ENCODE measurements around the gene SGK2.
"Not testable (repeated sequence)": the region's sequence is repeated elsewhere in the genome, so short reads cannot be mapped to it uniquely, and the experiment has no call there.

The SGK2 gene

DNA sequence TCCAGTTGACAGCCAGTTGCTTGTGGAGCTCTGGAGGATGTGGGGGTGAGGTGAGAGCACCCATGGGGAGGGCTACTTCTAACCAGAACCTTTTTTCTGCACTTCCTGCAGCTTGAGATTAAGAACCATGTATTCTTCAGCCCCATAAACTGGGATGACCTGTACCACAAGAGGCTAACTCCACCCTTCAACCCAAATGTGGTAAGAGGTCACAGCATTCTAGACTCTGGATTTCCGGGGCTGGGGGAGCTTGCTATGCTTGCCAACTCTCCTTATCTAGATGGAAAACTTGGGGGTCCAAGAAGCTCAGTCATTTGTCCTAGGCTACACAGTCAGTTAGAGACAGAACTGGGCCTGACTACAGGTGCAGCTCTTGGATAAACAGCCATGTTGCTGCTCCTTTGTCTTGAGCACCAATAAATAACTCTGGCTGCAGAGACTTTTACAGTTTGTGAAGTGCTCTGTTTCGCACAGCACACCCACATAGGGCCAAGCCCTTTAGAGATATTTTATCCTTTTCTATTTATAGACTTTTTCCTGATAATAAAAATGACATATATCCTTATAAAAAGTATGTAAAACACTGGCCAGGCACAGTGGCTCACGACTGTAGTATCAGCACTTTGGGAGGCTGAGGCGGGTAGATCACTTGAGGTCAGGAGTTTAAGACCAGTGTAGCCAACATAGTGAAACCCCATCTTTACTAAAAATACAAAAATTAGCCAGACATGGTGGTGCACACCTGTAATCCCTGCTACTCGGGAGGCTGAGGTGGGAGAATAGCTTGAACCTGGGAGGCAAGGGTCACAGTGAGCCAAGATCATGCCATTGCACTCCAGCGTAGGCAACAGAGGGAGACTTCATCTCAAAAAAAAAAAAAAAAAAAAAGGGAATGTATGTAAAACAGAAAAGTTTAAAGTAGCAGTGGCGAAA, 21.3 kb downstream of the SGK2 start:
- TF ChIP-seq, protein P1, sequence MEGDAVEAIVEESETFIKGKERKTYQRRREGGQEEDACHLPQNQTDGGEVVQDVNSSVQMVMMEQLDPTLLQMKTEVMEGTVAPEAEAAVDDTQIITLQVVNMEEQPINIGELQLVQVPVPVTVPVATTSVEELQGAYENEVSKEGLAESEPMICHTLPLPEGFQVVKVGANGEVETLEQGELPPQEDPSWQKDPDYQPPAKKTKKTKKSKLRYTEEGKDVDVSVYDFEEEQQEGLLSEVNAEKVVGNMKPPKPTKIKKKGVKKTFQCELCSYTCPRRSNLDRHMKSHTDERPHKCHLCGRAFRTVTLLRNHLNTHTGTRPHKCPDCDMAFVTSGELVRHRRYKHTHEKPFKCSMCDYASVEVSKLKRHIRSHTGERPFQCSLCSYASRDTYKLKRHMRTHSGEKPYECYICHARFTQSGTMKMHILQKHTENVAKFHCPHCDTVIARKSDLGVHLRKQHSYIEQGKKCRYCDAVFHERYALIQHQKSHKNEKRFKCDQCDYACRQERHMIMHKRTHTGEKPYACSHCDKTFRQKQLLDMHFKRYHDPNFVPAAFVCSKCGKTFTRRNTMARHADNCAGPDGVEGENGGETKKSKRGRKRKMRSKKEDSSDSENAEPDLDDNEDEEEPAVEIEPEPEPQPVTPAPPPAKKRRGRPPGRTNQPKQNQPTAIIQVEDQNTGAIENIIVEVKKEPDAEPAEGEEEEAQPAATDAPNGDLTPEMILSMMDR (IDR thresholded peaks at IDR 0.05; ENCODE audit: borderline replicate concordance, insufficient read depth, low read depth, low read length) = no peak
- H3K4me3 ChIP-seq (ENCODE audit: low read depth, low read length) = no peak overlapping the region

DNA sequence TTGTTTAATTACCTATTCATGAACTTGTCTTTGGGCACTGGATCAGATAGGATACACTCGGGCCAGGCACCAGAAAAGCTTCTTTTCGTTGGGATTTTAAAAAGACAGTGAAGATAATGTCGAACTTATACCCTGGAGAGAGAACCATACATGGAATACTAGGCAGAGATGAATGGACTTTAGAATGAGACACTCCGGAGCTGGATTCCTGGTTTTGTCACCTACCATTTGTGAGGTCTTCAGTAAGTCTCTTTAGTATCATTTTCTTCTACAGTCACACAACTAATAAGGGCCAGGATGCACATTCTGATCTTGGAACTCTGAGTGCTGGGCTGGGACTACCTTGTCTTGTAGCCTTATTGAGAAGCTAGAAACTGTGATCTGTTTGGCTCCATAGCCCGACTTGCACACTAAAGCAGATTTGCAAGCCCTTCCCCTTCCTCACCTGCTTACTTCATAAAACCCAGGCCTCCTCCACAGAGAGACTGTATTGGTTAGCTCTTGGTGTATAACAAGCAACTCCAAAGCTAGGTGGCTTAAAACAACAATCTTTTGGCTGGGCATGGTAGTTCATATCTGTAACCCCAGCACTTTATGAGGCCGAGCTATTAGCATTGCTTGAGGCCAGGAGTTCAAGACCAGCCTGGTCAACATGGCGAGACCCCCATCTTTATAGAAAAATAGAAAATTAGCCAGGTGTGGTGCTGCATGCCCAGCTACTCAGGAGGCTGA, 24.5 kb downstream of the SGK2 start:
- TF ChIP-seq, protein P1 (IDR thresholded peaks at IDR 0.05; ENCODE audit: borderline replicate concordance, insufficient read depth, low read depth, low read length) = no peak
- no peak overlapping the region for H3K4me3 ChIP-seq (ENCODE audit: low read depth, low read length)

DNA sequence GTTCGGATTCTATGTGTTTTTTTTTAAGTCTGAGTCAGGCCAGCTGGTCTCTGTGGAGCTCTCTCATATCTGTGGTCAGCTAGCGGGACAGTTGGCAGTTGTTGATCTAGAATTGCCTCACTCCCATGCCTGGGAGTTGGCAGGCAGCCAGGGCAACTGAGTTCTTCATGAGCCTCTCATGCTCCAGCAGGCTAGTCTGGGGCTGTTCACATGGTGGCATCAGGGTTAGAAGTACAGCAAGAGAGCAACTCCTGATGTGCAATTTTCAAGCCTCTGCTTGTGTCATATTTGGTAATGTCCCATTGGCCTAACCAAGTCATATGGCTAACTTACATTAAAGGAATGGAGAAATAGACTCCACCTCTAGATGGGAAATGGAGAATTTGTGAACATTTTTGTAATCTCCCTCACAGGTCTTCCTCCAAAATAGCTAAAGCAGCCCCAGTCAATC, 25.2 kb downstream of the SGK2 start:
- TF ChIP-seq, protein P1 (IDR thresholded peaks at IDR 0.05; ENCODE audit: borderline replicate concordance, insufficient read depth, low read depth, low read length) = no peak
- no peak overlapping the region for H3K4me3 ChIP-seq (ENCODE audit: low read depth, low read length)

DNA sequence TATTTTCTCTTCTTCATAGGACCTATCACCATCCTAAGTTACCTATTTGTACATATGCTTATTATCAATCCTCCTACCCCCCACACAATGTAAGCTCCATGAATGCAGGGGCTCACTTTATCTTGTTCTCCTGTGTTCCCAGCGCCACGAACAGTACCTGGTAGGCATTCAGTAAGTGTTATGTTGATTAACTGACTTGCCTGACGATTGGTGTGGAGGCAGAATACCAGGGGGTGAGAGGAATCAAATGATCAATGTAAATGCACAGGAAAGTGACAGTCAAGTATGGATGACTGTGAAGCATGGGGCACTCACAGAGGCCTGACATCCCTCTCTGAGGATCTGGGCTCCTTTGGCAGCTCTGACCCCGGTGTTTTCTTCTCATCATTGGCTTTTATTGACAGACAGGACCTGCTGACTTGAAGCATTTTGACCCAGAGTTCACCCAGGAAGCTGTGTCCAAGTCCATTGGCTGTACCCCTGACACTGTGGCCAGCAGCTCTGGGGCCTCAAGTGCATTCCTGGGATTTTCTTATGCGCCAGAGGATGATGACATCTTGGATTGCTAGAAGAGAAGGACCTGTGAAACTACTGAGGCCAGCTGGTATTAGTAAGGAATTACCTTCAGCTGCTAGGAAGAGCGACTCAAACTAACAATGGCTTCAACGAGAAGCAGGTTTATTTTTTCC, 25.8 kb downstream of the SGK2 start:
- TF ChIP-seq, protein P1 (IDR thresholded peaks at IDR 0.05; ENCODE audit: borderline replicate concordance, insufficient read depth, low read depth, low read length) = no peak
- no peak overlapping the region for H3K4me3 ChIP-seq (ENCODE audit: low read depth, low read length)

DNA sequence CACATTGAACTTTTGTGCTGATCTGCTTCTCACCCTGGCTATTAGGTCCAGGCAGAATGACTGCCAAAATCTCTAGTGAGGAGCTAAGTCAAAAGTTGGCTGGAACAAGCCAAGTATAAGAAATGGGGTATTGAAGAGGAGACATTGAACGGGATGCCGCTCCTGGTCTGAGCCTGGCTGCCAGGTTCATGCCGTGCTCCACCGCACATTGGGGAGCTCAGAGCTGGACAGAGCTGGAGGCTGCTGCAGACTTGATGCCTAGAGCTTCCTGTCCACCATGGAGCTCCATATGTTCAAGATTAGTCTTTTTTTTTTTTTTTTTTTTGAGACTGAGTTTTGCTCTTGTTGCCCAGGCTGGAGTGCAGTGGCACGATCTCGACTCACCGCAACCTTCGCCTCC, 27.8 kb downstream of the SGK2 start:
- H3K4me3 ChIP-seq (ENCODE audit: low read depth, low read length) = no peak overlapping the region
- TF ChIP-seq, protein P1 (IDR thresholded peaks at IDR 0.05; ENCODE audit: borderline replicate concordance, insufficient read depth, low read depth, low read length) = no peak

DNA sequence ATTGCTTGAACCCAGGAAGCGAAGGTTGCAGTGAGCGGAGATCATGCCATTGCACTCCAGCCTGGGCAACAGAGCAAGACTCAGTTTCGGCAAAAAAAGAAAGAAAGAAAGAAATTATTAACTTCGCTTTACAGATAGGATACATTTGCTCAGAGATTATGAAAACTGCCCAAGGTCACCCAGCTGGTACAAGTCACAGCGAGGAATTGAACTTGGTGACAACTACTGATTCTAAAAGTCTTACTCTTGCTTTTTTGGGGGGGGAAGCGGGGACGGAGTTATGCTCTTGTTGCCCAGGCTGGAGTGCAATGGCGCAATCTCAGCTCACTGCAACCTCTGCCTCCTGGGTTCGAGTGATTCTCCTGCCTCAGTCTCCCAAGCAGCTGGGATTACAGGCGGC, 29.7 kb downstream of the SGK2 start:
- H3K4me3 ChIP-seq (ENCODE audit: low read depth, low read length) = not testable (repeated sequence)

DNA sequence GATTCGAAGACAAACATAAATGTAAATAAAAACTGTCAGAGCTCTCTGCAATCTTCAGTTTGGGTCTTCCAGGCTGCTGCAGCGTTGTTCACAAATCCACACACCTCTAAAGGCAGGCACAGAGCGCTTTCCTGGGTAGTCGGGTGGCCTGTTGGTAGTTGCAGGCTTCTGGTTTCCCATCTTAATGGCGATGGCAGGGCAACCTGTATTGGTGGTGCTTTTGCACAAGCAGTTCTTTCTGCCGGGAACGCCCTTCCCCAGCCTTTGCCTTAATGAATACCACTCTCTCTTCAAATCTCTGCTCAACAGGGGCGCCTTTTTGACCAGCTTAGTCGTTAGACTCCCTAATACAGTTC, 31.2 kb downstream of the SGK2 start:
- TF ChIP-seq, protein P1 (IDR thresholded peaks at IDR 0.05; ENCODE audit: borderline replicate concordance, insufficient read depth, low read depth, low read length) = no peak
- H3K4me3 ChIP-seq (ENCODE audit: low read depth, low read length) = peak overlapping the region; percentile 64
